ENCODE results near the gene ATXN2L. TPM values are rescaled to one million over a fixed set of nuclear protein-coding genes. Genes with fewer than 3 reads are reported as not detected.

ATXN2L gene
- total RNA-seq, 4 donors from 2014 or later: 50.5 to 77.4 (median 54.1) TPM

DNA sequence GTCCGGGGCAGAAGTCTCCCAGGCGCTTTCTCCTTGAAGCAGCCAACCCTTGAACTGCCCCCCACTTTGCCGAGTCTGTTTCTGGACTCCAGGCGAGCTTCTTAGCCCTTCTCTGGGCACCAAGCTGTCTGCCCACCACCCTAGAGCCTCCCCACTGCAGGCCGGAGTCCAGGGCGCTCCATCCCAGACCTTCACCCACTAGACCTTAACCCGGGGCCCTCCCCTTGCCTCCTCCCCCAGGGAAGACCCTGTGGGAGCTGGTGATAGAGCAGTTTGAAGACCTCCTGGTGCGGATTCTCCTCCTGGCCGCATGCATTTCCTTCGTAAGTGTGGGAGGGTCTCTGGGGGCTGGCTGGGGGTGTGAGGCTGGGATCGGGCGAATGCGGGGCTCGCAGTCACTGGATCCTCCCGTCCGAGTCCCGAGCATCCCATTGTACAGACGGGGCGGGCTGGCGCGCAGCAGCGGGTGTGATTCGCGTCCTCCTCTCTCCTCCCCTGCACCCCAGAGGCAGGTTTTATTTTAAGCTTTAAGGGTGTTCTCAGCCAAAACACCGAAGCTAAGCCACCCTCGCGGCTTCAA, 56.6 kb downstream of the ATXN2L start:
- TF ChIP-seq, protein P1, sequence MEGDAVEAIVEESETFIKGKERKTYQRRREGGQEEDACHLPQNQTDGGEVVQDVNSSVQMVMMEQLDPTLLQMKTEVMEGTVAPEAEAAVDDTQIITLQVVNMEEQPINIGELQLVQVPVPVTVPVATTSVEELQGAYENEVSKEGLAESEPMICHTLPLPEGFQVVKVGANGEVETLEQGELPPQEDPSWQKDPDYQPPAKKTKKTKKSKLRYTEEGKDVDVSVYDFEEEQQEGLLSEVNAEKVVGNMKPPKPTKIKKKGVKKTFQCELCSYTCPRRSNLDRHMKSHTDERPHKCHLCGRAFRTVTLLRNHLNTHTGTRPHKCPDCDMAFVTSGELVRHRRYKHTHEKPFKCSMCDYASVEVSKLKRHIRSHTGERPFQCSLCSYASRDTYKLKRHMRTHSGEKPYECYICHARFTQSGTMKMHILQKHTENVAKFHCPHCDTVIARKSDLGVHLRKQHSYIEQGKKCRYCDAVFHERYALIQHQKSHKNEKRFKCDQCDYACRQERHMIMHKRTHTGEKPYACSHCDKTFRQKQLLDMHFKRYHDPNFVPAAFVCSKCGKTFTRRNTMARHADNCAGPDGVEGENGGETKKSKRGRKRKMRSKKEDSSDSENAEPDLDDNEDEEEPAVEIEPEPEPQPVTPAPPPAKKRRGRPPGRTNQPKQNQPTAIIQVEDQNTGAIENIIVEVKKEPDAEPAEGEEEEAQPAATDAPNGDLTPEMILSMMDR (IDR thresholded peaks at IDR 0.05; ENCODE audit: low read depth): no peak

- TF ChIP-seq, protein P1 (IDR thresholded peaks at IDR 0.05; ENCODE audit: low read depth): no peak
Measured at GRCh38 chr16:28879841-28880588, 57.2 kb downstream of the ATXN2L start.

- TF ChIP-seq, protein P1 (IDR thresholded peaks at IDR 0.05; ENCODE audit: low read depth): no peak
Measured at GRCh38 chr16:28880589-28880915, 57.8 kb downstream of the ATXN2L start.

DNA sequence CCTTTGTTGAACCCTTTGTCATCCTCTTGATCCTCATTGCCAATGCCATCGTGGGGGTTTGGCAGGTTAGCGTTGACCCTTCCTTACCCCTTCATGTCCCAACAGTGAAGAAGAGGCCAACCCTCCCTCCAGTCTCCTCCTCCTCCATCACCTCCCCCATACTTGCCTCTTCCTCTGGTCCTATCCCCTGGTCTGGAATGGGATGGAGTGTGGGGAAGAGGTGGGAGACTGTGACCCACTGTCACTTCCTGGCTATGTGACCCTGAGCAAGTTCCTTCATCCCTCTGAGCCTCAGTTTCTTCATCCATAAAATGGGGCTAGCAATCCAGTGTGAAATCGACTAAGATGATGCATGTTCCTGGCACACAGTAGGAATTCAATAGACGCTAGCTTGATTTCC, 58.2 kb downstream of the ATXN2L start:
- TF ChIP-seq, protein P1 (IDR thresholded peaks at IDR 0.05; ENCODE audit: low read depth): no peak

DNA sequence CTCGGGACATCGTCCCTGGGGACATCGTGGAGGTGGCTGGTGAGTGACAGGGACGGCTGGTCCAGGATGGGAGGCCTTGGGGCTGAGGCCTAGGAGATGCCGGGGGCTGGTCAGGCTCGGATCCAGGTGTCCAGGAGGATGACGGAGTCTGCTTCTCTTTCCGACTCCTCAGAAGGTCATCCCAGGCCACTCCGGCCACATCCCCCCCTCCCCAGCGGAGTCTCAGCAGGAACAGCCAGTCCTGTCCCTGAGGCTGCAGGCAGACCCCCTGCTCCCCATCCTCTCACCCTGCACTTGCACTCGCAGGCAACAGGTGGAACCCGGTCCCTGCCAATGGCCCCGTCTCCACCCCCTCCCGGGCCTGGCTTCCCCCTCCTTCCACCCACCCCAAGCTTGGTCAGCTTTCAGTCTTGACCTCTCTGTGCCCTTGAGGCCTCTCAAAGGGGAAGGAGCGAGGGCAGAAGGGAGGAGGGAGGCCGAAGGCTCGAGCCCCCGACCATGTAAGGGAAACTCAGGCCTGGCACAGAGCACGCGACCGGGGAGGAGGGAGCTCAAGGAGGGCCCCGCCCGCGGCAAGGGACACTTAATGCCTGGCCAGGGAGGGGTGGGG, 59.9 kb downstream of the ATXN2L start:
- TF ChIP-seq, protein P1 (IDR thresholded peaks at IDR 0.05; ENCODE audit: low read depth): no peak

GRCh38 chr16:28883221-28883996, 60.6 kb downstream of the ATXN2L start:
- TF ChIP-seq, protein P1 (IDR thresholded peaks at IDR 0.05; ENCODE audit: low read depth): no peak

DNA sequence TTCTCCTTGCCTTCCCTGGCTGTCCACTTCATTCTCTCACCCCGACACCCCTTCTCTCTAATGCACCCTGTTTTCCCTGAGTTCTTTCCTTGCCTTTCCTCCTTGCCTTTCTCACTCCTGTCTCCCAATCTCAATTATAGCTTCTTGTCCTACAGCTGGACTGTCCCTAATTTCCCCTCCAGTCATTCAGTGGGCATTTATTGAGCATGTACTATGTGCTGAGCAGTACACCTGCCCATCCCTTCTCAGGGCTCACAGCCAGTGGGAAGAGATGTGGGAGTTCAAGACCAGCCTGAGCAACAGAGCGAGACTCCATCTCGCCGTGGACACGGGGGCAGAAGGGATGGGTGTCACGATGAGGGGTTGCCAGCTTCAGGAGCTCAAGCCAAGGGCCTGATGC, 61.2 kb downstream of the ATXN2L start:
- TF ChIP-seq, protein P1 (IDR thresholded peaks at IDR 0.05; ENCODE audit: low read depth): no peak
